HCEC 1CT (cell line): ENCODE results near the gene RNF44.

Source experiments
- DNase-seq: peaks from one replicate; pipeline ENCODE4 v3.0.0-alpha.2; 2017

RNF44 gene

GRCh38 chr5:176534640-176535039 is 2.6 kb downstream of the RNF44 start:
- no peak for DNase-seq

- DNase-seq: no peak
Measured at GRCh38 chr5:176533894-176534611, 3.1 kb downstream of the RNF44 start.

- no peak for DNase-seq
Measured at GRCh38 chr5:176533390-176533789, 3.8 kb downstream of the RNF44 start.

- DNase-seq: no peak
Measured at GRCh38 chr5:176532795-176533194, 4.4 kb downstream of the RNF44 start.

GRCh38 chr5:176531902-176532493 is 5.2 kb downstream of the RNF44 start:
- no peak for DNase-seq

GRCh38 chr5:176530983-176531901 is 6.0 kb downstream of the RNF44 start:
- no peak for DNase-seq

- no peak for DNase-seq
Measured at GRCh38 chr5:176530393-176530982, 6.7 kb downstream of the RNF44 start.

GRCh38 chr5:176529741-176530141 is 7.5 kb downstream of the RNF44 start:
- no peak for DNase-seq

- no peak for DNase-seq
Measured at GRCh38 chr5:176529116-176529740, 8.0 kb downstream of the RNF44 start.

GRCh38 chr5:176528761-176529115 is 8.5 kb downstream of the RNF44 start:
- DNase-seq: no peak

- no peak for DNase-seq
Measured at GRCh38 chr5:176528301-176528700, 8.9 kb downstream of the RNF44 start.

GRCh38 chr5:176527246-176528222 is 9.7 kb downstream of the RNF44 start:
- DNase-seq: no peak

GRCh38 chr5:176526462-176526861 is 10.7 kb downstream of the RNF44 start:
- DNase-seq: no peak

- no peak for DNase-seq
Measured at GRCh38 chr5:176525677-176526076, 11.5 kb downstream of the RNF44 start.

- no peak for DNase-seq
Measured at GRCh38 chr5:176524987-176525386, 12.2 kb downstream of the RNF44 start.

GRCh38 chr5:176524138-176524537 is 13.1 kb downstream of the RNF44 start:
- DNase-seq: no peak

GRCh38 chr5:176521699-176522263 is 15.4 kb downstream of the RNF44 start:
- no peak for DNase-seq

- DNase-seq: no peak
Measured at GRCh38 chr5:176521286-176521685, 15.9 kb downstream of the RNF44 start.

GRCh38 chr5:176519810-176520720 is 17.1 kb downstream of the RNF44 start:
- DNase-seq: no peak

GRCh38 chr5:176517053-176517661 is 20.0 kb downstream of the RNF44 start:
- DNase-seq: no peak
